IPS-NIHi7 (cell line): ENCODE data around the gene FAM98B.

ENCODE experiments used
- DNase-seq: peaks from one replicate; pipeline ENCODE4 v3.0.0; 2012; ENCODE audit warnings: mixed read lengths; ENCODE audit errors: extremely low spot score

The FAM98B gene

GRCh38 chr15:38507570-38507969 lies 53.6 kb downstream of the FAM98B start:
- DNase-seq = no peak

- DNase-seq = no peak
Observed at GRCh38 chr15:38508647-38509046, 54.7 kb downstream of the FAM98B start.

GRCh38 chr15:38509152-38509551 lies 55.2 kb downstream of the FAM98B start:
- no peak for DNase-seq

DNA sequence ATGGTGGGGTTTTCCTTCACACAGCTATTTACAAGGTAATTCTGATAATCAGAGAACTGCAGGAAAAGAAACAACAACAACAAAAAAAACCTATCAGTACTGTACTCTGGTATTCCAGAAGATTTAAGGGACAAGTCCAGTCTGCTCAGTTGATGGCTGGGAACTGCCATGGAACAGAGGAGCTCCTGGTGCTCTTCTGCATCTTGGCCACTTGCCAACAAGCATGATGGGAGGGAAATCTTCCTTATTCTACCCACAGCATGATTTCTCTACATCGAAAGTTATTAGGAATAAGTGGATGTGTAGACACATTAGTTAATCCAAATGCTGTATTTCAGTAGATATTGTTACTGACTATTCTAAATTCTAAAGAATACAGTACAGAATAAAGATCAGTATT lies 59.0 kb downstream of the FAM98B start:
- no peak for DNase-seq

GRCh38 chr15:38514601-38515000 lies 60.7 kb downstream of the FAM98B start:
- DNase-seq = peak; percentile 22

DNA sequence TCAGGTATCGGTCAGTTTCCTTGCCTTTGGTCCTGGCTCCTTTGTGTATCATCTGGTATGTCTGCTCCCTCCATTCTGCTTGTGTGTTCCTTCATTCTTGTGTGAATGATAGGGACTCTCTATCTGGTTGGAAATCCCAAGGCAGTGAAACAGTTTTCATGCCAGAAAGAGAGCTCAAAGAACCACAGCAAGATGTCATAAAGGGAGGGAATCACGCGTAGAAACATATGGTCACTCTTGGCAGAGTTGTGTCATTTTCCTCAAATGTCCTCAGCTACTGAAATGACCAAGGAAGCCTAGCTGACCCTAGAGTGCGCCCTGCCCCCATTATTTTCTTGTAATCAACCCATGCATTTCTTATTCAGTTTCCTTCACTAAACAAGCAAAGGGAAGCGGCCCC lies 62.7 kb downstream of the FAM98B start:
- DNase-seq = no peak

DNA sequence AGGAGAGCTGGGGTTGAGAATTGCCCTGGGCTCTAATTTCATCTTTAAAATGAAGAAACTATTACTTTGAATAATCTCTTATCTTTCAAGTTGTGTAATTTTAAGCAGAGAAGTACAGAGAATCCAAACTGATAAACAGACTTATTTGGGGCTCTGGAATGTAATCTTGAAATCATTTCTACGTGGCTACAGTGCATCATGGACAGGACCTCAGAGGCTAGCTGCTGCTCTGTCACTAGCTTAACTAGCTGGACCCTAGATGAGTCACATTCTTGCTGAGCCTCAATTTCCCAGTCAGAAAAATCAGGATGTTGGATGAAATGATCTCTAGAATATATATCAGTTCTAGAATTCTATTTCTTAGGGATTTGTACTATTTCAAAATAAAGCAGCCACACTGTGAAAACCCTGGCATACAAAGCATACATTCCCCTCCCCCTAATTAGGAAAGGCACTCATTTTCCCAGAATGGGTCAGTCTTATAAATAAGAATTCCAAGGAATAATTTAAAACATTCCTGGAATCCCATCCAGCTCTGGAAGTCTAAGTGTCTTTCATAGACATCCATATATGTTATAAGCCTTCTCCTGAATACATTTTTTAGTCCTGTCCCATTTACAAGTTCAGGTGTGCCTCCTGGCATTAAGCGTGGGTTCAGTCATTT lies 63.5 kb downstream of the FAM98B start:
- DNase-seq = no peak

DNA sequence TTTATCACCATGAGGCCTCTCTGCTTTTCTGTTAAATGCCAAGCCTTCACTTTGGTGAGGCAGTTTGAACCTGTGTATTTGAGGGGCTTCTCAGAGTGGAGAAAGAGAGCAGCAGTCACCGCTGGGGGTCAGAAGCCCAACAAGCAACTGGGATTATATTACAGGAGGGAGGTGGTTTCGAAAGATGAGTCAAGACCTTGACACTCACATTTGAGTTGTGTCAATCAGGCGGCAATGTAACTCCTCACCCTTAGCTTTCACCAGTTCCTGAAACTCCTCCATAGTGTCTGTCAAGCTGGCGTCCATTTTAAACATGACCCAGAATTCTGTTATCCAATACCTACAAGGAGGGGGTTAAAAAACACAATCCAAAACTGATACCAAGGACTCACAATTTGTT lies 64.2 kb downstream of the FAM98B start:
- peak; percentile 18 for DNase-seq

DNA sequence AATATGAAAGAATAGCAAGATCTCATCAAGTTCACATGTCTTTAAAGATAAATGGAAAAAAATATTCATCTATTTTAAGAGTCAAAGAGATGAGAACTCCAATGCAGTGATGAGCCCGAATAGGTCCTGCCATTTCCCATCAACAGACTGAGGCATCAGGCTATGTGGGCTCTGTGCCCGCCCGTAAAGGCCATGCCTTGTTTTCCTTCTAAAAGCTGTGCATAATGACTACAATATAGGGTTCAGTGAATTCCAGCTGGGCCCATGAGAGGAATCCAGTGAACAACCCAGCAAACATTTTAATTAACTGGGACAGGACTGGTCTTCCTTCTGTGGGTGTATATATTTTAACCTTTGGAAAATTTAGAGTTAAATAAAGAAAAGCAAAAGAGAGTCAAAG lies 66.1 kb downstream of the FAM98B start:
- DNase-seq = no peak

DNA sequence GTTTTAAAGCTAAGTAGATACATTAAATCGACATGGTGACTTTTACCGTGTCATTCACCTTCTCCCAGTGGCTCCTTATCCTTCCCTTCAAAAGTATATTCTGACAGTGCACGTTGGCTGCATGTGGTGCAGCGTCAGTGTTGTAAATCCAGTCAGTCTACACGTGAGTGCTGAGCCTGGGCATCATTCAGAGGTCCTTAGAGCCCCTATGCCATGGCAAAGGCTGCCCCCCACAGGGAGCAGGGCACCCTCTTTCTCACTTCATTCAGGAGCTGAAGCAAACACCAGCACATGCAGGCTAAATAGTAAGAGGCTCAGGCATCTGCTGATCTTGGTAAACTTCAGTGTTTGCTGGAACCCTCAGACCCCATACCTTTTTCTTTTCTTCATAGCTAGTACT lies 67.4 kb downstream of the FAM98B start:
- DNase-seq = no peak

GRCh38 chr15:38522922-38523321 lies 69.0 kb downstream of the FAM98B start:
- no peak for DNase-seq

DNA sequence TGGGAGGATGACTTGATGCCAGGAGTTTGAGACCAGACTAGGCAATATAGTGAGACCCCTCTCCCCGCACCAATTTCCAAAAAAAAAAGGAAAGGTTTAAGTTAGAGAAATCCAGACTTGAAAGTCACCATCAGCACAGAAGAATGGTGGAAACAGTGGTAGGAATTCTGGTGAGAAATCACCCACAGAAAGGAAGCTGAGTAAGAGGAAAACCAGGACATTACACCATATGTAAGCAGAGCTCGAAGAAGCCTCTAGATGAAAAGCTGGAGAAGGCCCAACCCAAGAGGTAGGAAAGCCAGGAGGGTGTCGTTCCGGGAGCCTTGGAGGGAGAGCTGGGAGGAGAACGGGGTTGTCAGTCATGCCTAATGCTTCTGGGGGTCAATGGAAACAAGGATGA lies 70.2 kb downstream of the FAM98B start:
- DNase-seq = no peak

DNA sequence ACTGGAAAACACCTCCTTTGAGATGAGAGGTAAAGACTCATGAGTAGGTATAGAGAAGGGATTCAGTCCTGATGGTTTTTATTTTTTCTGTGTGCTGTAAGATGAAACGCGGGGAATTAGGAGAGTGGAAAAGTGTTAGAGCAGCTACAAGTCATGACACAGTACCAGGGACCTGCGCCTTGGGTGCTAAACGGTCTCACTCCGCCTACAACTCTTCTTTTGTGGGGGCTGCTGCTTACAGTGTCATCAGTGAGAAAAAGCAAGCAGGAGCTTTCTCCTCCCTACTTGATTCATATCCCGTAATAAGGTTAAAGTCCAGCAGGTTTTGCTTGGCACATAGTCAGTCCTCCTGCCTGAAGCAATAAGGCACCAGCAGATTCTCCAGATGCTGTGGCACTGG lies 71.6 kb downstream of the FAM98B start:
- no peak for DNase-seq

- DNase-seq = no peak
Observed at GRCh38 chr15:38526158-38526557, 72.2 kb downstream of the FAM98B start.

DNA sequence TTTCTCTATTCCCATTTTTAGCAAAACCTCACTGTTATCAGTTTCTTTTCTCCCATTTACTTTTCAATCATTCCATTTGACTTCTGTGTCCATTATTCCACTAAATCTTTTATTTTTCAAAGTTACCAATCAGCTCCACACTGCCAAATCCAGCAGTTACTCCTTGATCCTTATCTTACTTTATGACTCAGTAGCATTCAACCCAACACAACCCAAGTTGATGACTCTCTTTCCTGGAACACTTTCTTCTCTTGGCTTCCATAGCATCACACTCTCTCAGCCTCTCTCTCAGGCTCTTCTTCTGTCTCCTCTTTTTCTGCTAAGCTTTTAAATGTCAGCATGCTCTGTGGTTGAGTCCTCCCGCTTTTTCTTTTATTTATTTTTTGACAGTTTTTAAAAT lies 74.4 kb downstream of the FAM98B start:
- no peak for DNase-seq

DNA sequence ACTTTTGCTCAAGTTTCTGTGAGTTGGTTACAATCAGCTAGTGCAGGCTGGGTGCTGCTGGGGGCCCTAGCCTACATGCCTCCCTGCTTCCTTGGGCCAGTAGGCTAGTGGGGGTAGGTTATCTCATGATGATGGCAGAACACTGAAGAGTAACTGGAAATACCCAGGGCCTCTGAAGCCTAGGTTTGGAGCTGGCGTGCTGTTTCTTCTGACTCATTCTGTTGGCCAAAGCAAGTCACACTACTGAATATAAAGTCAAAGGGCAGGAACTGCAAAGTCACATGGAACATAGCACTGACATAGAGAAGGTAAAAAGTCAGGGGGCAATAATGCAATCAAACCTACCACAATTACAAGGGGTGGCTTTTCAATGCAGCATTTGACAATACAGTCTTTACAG lies 76.2 kb downstream of the FAM98B start:
- no peak for DNase-seq

GRCh38 chr15:38531509-38531908 lies 77.6 kb downstream of the FAM98B start:
- no peak for DNase-seq

DNA sequence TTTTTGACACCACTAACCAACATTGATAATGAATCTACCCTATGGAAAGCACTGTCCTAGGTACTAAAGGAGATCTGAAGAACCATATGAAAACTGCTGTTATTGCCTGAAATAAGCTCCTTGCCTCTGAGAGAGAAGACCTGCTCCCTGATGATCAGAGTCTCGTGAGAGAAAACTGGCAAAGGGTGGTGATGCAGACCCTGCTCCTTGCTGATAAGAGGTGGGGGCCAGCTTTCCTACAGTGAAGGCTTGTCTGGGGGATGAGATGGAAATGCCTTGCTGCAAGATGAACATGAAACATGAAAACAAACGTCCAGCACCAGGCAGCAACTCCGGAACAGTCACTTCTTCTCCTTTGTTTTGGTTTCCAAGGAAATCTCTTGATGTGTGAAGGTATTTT lies 78.8 kb downstream of the FAM98B start:
- no peak for DNase-seq

GRCh38 chr15:38533416-38533915 lies 79.5 kb downstream of the FAM98B start:
- DNase-seq = no peak

DNA sequence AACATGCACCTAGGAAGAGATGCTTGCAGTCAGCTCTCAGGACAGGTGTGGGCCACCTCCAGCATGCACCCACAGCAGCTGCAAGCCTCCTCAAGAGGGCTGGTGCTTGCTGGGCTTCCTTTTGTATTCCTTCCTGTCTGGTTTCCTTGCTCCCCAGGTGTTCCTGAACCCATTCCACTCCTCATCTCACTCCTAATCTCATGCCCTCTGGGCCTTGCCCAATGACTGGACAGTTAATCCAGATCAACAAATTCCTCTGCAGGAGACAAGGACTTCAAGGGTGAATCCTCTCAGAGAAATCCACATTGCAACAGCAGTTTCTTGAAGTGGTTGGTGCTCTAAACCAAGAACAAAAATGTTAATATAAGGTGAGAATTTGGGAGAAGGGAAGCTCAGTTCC lies 80.0 kb downstream of the FAM98B start:
- no peak for DNase-seq

DNA sequence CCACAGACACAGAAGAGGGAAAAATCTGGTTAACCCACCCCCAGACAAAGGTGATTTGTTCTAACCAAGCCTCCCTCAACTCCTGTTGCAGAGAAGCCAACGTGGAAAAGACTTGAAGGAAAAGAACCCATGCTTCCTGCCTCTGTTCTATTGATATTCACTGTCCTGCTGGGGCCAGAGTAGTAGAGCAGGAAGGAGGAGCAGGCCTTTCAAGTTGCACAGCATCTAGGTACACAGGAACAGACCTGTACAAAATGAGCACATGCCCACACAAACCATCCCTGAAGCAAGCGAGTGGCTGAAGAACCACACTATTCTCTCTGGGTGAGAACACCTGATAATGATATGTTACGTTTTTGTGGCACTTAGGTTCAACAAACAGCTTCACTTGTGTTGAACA lies 80.8 kb downstream of the FAM98B start:
- DNase-seq = no peak

DNA sequence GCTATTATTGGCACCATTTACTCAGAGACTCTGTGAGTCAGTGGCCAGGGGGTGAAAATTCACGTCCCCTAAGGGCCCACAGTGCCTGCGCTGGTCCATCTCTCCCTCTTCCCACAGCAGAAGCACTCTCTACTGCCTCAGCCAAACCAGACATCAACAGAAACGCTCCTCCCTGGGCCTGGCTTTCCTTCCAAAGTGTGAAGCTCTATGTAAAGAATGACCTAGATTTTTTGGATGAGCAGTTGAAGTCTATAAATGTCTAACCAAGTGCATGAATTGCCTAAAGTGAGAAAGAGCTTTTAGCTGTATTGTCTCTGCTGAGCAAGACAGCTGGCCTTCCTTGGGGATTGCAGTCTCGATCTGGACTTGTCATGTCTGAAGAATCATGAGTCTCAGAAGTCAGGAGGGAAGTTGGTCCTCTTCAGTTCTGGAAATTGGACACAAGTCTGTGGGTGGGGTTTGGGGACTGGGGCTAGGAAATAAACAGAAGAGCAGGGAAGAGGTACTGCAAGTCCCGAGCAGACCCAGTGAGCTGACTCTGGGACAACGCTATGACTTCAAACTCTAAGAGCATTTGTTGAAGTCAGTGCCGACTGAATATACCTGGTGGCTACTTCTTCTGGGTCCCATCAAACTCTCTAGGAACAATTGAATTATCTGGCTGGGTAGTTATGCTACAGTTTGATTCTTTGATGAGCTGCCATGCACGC lies 81.7 kb downstream of the FAM98B start:
- DNase-seq = no peak

DNA sequence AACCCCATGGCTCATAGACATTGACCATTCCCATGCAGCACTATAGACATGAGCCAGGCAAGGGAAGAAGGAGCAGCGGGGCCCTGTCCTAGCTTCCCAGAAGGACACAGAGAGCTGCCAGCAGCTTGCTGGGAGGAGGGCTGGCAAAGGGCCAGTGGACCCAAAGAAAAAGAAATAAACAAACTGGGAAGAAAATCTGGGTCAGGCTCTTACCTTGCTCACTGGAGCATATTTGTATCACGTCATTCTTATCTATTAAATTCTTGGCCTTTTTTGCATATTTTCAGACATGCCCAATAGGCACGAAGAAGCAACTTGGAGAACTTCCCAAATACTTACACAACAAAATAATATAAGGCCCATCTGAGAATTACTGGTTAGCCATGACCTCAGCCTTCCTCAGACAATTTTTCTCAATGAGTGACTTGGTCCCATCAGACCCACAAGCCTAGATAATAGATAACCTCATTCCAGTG lies 82.3 kb downstream of the FAM98B start:
- no peak for DNase-seq
